ENCODE measurements around the gene NYNRIN. TPM values are rescaled to one million over a fixed set of nuclear protein-coding genes. Genes with fewer than 3 reads are reported as not detected.

Gene NYNRIN
- total RNA-seq, 1 donor from 2014 or later = 35.1 TPM

- DNase-seq = no peak
Measured at GRCh38 chr14:24415421-24416253, 16.8 kb downstream of the NYNRIN start.

GRCh38 chr14:24416254-24416931 is 17.6 kb downstream of the NYNRIN start:
- DNase-seq = no peak

GRCh38 chr14:24416932-24417619 is 18.3 kb downstream of the NYNRIN start:
- DNase-seq = no peak

- DNase-seq = no peak
Measured at GRCh38 chr14:24417832-24418491, 19.2 kb downstream of the NYNRIN start.

- DNase-seq = no peak
Measured at GRCh38 chr14:24418492-24418873, 19.7 kb downstream of the NYNRIN start.

GRCh38 chr14:24422261-24422660 is 23.5 kb downstream of the NYNRIN start:
- no peak for DNase-seq

- no peak for DNase-seq
Measured at GRCh38 chr14:24422694-24423601, 24.1 kb downstream of the NYNRIN start.

- DNase-seq = peak; percentile 55
Measured at GRCh38 chr14:24425704-24426103, 26.9 kb downstream of the NYNRIN start.

- no peak for DNase-seq
Measured at GRCh38 chr14:24426150-24426911, 27.5 kb downstream of the NYNRIN start.

- DNase-seq = no peak
Measured at GRCh38 chr14:24426912-24427536, 28.2 kb downstream of the NYNRIN start.

GRCh38 chr14:24427537-24428508 is 29.0 kb downstream of the NYNRIN start:
- DNase-seq = no peak

GRCh38 chr14:24428628-24429394 is 30.0 kb downstream of the NYNRIN start:
- peak; percentile 35 for DNase-seq

- peak; percentile 97 for DNase-seq
Measured at GRCh38 chr14:24429395-24430142, 30.8 kb downstream of the NYNRIN start, which contains the start of the genes CBLN3 and KHNYN. CBLN3 (minus strand) TSS chr14:24429668; CDS start chr14:24429054, 614 bp downstream. KHNYN (plus strand) TSS chr14:24429954; CDS start chr14:24430731, 777 bp downstream.

- peak; percentile 85 for DNase-seq
Measured at GRCh38 chr14:24430143-24430681, 31.4 kb downstream of the NYNRIN start.

- DNase-seq = peak; percentile 54
Measured at GRCh38 chr14:24430682-24431568, 32.1 kb downstream of the NYNRIN start.

Data from tongue (tissue), 2 donors.